Middle frontal gyrus (tissue), 1 donor: Measurements from ENCODE around the gene CARD14.

Experiments used
- DNase-seq: peaks from one replicate; pipeline ENCODE4 v3.0.0-alpha.2; 2015; ENCODE audit warnings: low spot score; ENCODE audit errors: extremely low spot score

The CARD14 gene

DNA sequence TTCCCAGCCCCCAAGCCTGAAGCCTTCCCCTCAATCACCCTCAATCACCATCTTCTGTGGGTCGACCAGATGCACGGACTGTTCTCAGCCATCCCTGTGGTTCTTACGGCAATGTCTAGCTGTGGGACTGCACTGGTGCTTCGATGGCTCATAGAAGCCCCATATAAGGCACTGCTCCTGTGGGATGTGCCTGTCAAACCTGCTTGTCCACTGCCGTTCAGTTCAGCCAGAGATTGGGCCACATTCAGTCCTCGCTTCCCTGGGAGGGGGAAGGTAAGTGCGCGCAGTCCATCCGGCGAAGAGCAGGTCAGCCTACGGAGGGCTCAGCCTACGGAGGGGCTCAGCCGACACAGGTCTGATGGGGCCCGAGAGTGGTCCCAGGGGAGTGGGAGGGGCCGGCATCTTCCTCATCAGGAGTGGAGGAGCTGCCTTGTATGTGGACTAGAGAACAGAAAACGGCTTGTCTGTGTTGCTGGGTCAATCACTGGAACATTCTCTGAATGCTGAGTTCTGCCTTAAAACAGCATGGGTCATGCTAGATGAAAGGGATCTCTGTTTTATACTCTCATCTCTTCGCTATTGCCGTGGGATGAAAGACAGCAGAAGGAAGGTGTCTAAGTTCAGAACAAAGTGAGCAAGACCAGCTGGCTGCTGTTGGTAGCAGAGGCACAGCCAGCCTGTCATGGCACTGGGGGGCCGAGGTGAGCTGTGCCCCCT lies at the start of gene CARD14:
TSS of gene CARD14 (plus strand) at position 247 of the 717 bp plus-strand sequence. CDS start 11,409 bp downstream, outside the sequence.
- DNase-seq, result no peak

DNA sequence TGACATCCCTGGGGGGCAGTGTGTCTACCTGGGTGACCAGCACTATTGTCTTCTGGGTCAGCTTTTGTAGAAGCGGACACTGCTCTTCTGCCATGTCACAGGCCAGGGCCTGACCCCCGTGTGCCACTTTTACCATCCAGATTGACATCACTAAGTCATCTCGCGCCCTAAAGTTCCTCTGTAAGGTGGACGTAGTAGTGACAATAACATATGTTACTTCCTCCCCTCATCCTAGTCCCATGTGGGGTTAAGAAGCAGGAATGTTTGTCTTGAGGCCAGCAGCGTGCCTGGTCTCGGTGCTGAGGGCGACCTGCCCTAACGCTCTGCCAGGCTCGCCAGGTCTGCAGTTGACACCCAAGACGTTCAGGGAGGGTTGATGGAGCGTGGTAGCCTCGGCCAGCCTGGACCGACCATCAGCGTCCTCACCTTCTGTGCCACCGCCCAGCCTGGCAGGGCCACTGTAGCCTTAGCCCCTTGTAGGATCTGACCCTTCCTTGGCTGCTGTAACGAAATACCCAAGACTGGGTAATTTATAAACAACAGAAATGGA lies 47.7 kb upstream of the CARD14 start:
- DNase-seq, result no peak

DNA sequence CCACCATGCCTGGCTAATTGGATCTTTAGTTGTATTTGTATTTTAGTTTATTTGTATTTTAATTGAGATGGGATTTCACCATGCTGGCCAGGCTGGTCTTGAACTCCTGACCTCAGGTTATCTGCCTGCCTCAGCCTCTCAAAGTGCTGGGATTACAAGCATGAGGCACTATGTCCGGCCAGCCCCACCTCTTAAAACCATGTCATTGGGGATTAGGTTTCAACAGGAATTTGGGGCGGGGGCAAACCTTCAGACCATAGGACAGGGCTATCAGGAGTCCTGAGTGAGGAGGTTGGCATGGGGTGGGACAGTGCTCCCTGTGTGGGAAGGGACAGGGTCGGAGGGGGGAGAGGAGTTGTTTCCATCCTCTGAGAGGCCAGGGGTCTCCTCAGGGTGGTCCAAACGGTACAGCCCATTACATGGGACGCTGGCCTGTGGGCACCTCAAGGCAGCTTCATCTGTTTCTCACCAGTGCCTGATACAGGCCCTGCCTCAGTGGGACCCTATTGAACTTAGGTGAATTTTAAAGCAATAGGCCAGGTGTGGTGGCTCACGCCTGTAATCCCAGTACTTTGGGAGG lies 46.8 kb upstream of the CARD14 start:
- DNase-seq, result no peak

DNA sequence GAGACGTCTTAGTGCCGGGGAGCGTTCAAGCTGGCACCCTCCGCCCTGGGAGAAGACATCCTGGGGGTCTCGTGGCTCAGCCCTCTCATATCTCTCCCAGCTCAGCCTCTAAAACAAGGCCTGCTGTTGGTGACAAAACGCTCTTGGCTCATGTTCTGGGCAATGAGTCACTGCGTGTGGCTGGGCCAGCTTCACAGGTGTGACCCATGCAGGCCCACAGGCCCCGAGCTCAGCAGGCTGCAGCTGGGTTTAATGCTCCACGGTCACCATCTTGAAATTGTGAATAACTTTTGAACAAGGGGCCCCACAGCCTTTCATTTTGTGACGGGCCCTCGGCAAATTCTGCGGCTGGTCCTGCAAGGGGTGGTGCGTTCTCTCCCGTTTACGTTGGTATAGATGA lies 46.0 kb upstream of the CARD14 start:
- no peak for DNase-seq

DNA sequence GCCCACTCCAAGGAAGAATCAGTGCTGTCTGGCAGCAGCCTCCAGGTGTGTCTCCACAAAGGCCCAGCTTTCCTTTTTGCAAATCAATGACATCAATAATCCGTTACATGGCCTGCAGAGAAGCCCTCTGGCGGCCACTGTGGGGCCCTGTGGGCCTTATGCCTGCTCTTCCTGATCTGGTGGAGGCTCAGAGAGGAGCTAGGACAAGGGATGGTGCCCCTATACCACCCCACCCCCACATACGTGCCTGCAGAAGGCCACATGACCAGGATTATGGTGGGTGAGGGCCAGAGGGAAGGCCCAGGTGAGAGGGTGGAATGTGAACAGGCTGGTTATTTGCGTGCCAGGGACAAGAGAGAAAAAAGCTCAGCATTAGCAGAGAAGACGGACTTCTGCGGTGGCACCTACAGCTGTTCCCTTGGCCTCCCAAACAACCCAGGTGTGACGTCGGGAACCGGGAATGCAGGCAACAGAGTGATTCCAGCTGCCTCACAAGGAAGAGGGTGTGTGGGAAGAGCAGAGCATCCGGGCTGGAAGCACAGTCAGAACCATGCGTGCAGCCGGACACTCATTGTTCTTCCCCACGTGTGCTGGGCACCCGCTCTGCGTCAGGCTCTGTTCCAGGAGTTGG lies 45.4 kb upstream of the CARD14 start:
- no peak for DNase-seq

DNA sequence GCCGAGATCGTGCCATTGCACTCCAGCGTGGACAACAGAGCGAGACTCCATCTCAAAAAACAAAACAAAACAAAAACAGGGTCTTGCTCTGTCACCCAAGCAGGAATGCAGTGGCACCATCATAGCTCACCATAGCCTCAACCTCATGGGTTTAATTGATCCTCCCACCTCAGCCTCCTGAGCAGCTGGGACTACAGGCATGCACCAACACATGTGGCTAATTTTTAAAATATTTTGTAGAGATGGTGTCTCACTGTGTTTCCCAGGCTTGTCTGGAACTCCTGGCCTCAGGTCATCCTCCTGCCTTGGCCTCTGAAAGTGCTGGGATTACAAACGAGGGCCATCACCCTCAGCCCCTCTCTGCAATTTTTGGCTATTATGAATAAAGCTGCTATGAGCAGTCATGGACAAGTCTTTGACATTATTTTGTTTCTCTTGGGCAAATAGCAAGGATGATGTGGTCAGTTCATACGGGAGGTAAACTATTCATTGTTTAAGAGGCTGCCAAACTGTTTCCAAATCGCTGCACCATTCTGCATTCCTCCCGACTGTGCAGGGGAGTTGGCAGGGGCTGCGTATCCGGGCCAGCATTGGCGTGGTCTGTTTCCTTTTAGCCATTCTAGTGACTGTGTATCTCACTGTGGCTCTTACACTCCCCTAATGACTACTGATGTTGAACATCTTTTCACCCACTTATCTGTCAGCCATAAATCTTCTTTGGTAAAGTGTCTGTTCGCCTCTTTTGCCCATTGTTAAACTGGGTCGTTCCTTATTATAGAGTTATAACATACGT lies 44.0 kb upstream of the CARD14 start:
- DNase-seq, result no peak

DNA sequence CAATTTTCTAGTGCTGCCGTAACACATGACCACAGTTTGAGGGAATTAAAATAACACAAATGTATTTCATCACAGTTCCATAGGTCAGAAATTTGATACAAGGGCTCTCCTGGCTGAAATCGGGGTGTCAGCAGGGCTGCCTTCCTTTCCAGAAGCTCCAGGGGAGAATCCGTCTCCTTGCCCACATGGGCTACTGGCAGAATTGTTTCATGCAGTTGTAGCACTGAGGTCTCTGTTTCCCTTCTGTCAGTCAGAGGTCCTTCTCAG lies 43.4 kb upstream of the CARD14 start:
- DNase-seq, result no peak

DNA sequence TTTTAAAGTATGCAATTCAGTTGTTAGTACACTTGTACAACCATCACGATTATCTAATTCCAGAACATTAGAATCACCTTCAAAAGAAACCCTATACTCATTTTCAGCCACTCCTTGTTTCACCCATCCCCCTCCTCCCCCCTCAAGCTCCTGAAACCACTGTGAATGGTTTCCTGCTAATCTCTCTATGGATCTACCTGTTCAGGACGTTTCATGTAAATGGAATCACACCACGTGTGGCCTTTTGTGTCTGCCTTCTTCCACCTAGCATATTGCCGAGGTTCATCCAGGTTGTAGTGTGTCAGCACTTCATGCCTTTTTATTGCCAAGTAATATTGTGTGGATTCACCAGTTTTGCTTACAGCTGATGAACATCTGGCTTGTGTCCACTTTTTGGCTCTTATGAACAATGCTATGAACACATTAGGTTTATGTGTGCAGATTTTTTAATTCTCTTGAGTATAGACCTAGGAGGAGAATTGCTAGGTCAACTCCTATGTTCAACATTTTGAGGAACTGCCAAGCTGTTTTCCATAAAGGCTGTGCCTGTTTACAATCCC lies 40.7 kb upstream of the CARD14 start:
- DNase-seq, result no peak

DNA sequence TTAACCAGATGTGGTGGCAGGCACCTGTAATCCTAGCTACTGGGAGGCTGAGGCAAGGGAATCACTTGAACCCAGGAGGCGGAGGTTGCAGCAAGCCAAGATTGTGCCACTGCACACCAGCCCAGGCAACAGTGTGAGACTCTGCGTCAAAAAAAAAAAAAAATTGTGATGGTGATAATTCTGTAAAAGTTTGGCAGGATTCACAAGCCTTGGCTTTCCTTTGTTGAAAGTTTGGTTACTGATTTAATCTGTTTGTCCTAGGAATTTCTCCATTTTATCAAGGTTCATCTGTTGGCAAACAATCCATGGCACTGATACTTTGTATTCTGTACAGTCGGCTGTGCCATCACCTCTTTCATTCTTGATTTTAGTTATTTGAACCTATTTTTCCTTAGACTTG lies 38.8 kb upstream of the CARD14 start:
- DNase-seq, result no peak

DNA sequence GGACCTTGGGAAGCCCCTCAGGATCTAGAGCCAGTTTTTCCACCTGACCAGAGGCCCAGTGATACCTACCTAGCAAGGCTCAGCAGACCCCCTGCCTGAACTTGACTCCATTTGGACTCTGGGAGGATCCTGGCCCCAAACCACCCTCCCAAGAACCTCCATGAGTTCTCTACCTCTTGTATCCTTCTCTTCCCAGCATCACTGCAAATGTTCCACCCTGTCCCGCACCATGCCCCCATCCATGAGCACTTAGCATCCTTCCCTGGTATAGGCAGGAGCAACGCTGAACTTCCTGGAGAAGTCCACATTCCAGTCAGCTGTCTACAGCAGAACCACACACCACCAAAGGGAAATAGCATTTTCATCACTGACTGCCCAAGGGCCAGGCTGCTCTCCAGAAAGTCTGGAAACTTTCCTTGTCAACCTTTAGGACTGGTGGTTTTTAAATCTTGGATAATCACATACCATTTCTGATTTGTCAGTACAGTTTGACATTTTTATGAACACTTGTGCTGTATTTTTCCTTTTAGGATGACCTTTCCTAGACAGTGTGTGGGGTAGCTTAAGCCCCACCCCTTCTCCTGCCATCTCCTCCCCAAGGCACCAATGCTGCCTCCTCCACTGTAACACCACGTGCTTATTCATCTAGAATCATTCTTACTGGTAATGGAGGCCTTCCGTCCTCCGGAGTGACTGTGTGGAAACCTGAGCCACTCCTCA lies 36.8 kb upstream of the CARD14 start:
- DNase-seq, result no peak

DNA sequence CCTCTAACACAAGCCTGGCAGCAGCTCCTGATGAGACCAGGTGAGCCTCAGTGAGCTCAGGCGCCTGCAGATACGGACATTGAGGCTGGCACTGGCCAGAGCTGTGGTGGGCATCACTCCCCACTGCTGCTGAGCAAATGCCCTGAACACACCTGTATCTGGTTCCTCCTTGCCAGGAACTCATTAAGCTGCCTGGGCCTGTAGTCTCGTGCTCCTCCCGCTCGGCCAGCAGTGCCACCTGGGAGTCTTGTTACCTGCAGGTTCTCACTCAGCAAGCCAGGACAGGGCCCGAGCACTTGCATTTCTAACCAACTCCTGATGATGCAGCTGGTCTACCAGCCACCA lies 36.2 kb upstream of the CARD14 start:
- DNase-seq, result no peak

DNA sequence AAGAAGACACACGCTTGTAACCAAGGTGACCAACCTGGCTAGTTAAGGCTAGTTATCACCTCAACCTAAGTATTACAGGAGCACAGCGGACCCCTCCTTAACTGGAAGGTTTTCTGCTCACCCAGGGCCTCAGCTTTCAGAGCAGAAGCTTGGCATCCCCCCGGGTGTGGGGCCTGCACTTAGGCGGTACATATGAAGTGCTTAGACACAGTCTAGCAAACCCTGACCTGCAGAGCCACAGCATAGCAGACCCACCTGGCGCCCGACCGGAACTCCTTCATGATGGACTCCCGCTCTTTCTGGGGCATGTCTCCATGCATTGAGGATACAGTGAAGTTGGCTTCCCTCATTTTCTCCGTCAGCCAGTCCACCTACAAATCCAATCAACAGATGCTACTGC lies 32.7 kb upstream of the CARD14 start:
- DNase-seq, result no peak

DNA sequence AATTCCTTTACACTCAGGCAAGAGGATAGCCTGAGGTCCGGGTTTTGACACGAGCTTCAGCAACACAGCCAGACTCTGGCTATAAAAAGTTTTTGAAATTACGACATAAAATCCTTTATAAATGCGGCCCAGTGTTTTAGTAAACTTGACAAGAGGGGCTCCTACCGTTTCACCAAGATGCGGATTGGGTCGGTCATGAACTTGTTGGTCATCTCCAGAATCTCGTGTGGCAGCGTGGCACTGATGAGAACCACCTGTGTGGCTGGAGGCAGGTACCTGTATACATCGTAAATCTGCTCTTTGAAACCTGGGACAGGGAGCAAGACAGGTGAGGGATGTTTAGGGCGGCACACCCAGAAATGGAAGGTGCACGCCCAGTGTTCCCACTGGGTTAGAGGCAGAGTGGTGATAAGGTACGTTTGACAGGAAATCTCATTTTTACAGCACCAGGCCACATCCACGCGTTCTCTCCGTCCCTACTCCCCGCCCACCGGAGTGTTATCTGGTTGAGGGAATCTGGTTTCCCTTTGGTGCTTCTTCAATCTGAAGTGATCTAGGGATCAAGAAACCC lies 30.9 kb upstream of the CARD14 start:
- DNase-seq, result no peak

DNA sequence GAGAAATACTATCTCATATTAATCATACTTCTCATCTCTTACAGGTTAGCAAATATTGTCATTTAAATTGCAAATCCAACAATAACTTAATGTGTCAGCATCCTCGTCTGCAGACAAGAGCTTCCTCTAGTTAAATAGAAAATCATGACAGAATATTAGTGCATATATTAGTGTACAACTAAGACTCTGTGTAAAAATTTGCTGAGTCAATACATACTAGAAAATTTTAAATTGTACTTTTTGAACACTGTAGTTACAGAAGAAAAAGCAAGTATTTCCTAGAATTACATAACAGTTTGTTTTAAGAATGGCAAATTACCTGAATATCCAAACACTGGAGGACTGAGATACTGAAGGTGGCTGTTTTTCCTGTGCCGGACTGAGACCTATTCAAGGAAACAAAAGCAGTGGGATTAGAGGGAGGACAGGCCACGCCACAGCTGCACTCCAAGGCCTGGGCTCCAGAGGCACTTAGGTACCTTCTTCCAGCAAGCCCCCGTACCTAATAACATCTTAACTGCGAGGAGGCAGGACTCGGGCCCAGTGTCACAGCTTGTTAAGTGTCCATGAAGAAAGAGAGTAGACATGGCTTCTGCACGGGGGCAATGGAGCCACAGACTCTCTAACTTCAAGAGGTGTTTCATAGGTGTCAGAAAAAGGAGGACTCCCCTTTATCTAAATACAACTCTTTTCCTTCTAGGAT lies 28.2 kb upstream of the CARD14 start:
- DNase-seq, result no peak

DNA sequence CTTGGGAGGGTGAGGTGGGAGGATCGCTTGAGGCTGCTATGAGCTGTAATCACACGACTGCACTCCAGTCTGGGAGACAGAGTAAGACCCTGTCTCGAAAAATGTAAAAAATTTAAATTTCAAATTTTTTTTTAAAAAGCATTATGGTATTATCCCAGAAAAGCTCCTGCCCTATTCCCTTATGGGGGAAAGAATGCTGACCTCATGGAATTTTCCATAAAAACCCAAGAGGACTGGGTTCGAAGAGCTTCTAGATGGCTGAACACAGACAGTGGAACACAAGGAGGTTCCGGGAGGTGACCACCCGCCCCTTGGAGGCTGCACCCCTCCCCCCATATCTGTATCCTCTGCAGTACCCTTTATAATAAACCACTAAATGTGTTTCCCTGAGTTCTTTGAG lies 26.9 kb upstream of the CARD14 start:
- DNase-seq, result no peak

DNA sequence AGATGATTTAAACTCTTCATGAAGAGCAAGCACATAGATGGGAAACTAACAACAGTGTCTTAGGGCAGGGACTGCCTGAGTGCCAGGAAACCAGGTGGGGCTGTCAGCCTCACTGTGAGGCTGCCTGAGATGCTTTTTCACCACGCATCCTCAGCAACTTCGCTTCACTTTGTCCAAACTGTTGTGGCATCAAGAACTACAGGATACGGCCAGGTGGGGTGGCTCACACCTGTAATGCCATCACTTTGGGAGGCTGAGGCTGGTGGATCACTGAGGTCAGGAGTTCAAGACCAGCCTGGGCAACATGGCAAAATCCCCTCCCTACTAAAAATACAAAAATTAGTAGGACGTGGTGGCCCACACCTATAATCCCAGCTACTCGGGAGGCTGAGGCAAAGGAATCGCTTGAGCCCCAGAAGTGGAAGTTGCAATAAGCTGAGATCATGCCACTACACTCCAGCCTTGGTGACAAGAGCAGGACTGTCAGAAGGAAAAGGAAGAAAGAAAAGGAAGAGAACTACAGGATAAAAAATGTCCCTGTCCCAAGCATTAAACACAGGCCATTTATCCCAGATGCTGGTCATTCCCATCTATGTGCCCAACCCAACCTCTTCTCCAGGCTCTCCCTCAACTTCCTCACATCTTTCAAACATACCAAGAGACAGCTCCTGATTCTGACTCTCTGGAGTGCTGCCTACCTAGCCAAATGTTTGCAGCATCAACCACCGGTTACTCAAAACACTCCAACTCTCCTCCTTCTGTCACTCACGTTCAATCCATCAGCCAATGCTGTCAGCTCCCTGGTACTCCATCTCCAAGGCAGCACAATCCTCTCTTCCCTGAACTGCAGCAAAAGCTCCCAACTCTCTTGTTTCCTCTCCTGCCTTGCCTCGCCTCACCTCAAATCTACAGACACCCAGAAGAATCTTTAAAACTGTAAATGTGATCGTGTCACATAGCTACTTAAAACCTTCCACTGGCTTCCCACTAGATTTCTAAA lies 24.5 kb upstream of the CARD14 start:
- no peak for DNase-seq

DNA sequence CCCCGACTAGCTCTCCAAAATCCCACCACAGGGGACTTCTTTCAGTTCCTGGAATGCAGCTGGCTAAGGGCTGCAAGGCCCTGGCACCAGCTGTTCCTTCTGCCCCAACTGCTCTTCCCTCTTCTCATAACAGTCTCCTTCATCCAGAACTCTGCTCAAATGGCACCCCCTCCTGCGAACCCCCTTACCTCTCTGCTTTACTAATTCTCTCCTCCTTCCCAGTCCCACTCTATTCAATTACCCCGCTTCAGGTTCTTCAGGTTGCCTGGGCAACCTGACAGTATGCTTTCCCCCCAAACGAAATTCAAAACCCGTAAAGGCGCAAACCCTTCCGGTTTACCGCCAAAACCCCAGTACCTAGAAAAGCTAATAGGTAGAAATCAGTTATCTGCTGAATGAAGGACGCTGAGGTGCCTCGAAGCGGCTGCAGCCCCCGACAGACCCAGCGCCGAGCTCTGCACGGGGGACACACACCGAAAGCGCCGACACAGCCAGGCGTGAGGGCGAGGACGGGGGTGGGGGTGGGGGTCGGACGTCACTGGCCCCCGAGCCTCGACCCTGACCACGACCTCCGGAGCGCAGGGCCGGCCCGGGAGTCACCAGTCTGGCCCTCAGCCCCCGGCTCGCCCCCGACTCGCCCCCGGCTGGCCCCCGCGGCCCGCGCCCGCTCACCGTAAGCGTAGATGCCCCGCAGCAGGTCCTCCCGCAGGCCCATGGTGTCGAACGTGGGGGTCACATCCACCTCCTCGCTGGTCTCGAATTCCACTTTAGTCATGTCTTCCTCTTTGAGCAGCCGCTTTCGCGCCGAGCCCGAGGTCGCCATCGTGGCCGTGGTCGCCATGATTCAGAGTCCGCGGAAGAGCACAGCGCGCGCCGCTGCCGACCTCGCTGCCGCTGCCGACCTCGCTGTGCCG lies 23.5 kb upstream of the CARD14 start:
- no peak for DNase-seq
